IPS DF 4.7 (cell line): ENCODE measurements around the gene PPFIA2.

Experiments
- DNase-seq: peaks from one replicate; pipeline ENCODE4 v3.0.0-alpha.2; 2013; ENCODE audit warnings: low spot score; ENCODE audit errors: extremely low read depth

Gene PPFIA2

DNA sequence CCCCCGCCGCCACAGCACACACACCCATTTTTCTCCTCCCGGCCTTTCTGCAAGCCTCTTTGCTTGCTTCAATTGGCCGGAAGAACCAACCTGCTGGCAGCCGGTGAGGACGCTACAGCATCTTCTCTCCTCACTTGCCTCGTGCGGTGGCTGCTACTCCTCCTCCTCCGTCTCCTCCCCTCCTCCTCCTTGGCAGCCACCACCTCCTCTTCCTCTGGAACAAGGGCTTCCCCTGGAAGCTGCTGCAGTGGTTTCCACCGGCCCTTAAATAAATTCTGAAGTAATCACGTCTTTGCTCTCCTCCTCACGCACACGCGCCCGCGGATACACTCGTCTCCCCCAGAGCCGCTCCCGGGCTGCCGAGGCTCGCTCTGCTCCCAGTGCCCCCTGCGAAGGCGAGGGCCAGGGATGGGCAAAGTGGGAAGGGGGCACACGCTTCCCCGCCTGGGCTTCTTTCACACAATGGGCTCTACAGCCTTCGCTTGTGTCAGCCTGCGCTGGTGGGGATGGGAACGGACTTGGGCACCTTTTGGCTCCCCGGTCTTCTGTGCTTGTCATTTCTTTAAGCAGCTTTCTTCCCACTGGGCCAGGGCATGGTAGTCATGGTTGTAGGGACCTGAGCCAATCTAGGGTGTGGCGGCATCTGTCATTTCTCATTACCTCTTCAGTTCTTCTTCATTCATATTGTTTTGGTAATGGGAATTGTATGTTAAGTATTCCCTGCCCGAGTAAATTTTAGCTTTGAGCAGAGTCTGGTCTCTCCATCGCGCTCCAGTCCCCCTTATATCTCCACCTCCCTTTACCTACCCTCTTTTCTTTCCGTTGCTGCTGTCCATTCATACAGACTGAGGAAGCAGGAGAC, at the start of gene PPFIA2:
Gene PPFIA2, minus strand, starts transcription at position 161 of the 862 bp plus-strand sequence.
- no peak for DNase-seq

DNA sequence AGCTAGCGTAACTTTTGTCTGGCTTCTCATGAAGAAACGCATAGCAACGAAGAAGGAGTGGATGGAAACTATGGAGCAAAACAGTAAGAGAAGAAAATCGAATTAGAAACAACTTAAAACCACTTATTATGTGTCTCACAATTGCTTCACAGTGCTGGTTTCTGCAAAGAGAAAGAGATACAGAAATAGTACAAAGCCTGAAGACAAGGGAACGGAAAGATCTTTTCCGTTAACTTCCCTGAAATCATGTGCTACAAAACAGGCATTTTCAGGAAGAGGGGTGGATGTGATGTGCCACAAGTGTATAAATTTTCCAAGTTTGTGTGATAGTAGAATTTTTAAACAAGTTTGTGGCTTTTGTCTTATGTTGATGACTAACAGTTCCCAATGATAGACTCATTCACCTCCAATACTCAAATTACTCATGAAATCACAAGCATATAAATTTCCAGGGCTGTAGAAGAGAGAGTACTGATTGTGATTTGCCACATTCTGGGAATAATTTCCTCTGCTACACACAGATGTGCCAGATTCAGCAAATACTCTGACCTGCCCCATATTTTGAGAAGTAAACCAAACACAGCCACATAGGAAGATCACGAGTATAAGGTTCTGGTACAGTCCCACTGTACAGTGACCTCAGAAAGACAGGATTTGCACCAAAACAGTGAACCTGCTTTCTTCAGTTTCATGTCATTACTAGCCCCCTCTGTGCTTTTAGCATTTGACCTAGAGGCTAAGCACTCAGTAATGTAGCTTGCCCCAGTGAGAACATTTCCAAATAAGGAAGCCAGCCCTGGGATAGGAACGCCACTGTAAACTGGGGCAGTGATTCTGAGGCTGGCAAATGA, 41.4 kb upstream of the PPFIA2 start:
- no peak for DNase-seq

DNA sequence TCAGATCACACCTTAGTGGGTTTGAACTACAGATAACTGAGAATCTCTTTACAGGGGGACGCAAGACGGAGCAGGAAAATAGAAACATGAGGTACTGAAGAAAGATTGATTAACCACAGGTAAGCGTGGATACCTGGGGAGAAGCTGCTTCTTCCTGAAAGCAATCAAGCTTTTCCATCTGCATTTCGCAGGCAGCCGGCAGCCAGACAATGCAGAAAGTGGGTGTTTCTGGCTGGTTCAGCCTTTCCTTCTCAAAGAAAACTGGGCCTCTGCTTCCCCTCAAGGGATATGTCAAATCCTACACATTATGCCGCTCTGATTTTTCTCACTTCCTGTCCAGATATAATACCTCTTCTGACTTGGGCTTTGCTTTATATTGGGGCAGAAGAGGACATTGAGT, 39.1 kb upstream of the PPFIA2 start:
- no peak for DNase-seq

DNA sequence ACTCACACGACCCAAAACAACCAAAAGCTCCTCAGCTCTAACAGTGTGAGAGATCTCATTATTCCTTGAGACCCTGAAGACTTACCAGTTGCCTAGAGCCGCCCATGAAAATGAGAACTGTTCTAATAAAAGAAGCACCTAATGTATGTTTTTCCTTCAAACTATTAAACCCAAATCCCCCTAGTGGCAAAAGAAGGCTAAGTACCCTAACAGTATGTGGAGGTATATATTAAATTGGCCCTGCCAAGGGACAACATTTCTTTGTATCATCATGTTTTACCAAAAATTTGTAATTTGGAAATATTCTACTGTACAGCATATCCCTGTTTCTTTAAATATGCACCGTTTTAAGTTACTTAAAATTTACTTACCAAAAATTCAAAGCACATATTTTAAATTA, 38.0 kb upstream of the PPFIA2 start:
- no peak for DNase-seq

DNA sequence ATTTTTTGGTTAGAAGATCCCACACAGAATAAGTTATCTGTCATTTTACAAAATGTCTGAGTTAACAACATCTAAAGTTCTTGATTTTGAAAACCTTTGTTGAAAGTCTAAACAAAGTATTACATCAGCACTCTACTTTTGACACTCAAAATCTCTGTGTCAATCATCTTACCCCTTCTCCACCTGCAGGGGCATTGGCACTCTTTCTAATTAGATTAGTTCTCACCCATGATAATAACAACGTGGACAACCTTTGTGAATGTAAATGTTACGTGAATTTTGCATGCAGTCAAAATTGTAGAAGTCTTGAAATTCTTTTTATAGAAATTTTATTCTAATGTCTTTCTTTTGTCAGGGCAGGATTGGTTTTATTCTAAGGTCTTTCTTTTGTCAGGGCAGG, 33.5 kb upstream of the PPFIA2 start:
- DNase-seq, result no peak

DNA sequence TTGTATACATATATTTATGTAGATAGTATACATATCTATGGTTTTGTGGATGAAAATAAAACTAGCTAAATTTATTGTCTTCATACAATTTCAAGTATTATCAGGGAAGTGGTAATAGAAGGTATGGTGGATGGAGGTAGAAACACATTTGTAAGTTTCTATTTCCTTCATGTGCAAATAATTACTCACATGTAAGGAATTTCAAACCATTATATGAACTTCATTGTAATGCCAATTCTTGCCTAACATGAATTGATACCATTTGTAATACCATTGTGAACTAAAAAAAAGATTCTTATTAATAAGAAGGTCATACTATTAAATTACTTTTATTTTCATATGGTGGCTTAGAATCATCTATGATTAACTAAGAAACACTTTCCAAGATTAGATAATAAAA, 20.1 kb upstream of the PPFIA2 start:
- no peak for DNase-seq

DNA sequence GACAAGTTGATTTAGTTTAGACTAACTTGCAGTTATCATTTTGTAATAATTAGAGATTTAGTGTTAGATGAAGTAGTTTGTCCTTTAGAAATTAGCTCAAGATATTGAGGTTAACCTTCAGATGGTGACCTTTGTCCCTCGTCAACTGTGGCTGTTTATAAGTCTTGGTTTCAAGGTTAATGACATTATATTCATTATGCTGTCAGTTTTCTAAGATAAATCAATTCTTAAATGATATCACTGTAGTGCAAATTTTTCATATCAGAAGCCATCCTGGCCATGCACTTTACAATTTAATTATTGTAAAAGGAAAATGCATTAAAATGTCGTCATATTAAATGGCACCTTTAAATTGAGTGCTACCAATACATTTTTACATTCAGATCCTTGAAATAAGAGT, 19.6 kb upstream of the PPFIA2 start:
- no peak for DNase-seq

DNA sequence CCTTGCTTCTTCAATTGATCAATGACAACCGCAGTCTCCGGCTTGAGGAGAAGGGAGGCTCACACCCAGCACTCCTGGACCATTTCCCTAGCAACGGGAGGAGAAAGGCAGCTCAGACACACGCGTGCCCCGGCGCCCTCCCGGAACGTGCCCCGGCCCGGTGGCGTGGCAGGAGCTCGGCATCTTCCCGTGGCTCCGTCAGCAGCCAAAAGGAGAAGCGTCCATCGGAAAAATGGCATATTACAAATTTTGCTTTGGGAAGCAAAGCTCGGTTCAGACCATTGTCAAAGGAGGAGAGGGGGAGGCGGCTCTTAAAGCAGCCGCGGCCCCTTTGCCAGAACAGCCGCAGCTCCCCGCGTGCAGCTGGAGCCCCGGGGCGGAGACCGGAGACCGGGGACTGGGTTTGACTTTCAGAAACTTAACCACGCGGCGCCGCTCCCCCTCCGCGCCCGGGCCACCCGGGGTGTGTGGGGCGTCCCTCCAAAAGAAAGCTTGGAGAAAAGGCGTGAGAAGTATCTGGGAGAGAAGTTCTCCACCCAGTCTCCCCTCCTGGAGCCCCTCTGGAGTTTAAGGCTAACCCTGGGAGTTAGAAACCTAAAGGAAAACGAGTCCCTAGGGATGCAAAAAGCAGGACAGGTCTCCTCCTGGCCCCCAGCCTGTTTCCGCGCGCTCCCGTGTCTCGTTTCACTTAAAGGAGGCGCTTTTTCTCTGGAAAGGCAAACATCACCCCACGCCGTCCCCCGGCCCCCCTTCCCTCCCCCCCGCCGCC, 545 bp downstream of the PPFIA2 start:
- no peak for DNase-seq

DNA sequence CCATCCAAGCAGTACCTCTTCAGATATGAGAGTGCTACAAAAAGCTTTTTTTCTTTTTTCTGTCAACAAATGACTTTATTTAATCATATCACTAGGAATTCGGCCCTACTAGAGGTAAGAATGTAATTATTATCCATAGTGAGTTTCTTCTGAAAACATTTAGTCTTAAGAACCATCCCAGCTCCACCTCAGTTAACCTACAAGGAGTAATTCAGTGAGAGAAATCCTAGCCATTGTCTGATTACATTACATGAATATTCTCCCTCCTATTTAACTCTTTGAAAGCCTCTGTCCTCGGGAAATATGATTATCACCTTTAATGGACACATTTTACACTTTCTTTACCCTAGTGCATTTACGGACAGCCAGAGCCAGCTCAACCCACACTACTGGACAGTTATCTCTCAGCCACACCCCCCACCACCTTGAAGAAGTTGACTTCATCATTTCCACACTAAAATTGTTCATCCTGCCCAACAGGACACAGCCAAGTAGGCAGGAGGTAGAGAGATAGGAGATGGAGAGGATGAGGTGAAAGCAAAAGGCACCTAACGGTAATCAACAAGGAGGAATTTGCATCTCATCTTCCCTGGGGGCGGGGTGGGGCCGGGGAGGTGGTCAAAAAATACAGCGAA, 1.3 kb downstream of the PPFIA2 start:
- DNase-seq, result no peak

DNA sequence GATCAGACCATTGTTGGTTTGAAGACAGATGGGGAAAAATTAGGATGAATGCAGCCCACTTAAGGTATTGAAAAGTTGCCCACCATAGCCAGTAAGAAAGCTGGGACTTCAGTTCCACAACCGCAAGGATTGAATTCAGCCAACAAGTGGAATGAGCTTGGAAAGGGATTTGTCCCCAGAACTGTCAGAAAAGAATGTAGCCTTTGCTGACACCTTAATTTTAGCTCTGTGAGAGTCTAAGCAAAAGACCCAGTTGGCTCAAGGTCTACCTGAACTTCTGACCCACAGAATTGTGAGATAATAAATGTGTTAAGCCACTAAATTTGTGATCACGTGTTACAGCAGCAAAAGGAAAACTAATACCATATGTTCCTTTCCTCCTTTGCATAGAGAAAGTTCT, 29.4 kb downstream of the PPFIA2 start:
- DNase-seq, result no peak

DNA sequence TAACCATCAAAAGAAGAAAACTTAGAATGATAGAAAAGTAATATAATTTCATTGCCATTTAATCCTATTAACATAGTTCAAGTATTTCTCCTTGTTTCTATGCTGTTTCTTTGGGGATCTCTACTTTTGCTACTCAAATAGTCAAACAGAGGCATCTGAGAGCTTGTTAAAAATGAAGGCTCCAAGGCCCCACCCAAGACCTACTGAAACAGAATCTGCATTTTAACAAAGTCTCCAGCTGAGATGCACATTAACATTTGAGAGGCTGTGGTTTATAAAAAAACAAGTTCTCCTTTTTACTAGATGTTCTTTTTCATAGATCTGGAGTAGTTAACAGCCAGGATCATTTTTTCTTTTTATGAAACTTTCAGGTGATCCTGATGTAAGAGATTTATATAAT, 31.8 kb downstream of the PPFIA2 start:
- DNase-seq, result no peak

DNA sequence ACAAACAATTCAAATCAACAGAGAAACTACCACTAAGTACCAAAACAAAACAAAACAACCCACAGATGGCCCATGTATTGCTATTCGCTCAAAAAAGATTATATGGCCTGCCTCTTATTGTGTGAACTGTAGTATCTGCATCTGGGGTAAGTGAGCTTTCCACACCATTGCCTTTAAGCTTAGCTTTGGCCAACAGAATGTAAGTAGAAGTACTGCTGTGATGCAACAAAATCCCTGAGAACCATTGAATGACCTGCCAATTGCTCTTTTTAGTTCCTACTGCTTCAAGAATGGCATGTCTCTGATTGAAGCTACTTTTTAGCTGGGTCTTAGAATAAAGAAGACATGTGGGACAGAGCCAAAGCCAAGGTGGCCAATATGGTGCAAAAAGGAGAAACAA, 32.5 kb downstream of the PPFIA2 start:
- DNase-seq, result no peak

DNA sequence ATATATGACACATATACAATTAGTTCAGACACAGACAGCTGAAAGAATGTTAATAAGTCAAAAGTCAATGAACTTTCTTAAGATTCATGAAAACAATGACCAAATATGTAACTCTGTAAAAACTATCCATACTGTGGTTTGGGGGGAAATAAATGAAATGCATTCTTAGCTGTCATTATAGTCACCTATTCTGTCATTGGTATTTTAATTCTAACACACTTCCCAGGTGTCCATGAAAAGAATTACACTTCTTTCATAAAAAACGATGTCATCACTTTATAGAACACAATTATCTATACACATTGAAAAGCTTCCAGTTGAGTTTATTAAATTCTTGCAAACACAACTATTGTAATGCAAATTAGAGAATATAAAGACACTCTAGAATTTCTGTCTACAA, 35.8 kb downstream of the PPFIA2 start:
- no peak for DNase-seq

DNA sequence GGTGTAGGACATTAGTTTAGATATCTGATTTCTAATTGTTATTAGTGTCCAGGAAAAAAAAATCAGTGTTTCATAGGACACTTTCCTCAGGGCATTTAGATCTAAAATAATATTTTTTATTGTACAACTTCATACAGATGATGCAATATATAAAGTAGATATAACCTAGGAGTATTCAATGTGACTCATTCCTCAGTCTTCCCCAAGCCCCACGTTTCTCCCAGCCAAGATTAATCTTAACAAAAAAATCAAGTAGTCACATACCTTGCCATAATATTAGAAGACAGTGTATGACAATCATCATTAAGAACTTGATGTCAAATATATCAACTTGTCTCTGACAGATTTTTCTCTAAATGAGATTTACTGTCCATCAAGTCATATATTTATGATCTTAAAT, 37.1 kb downstream of the PPFIA2 start:
- DNase-seq, result no peak

DNA sequence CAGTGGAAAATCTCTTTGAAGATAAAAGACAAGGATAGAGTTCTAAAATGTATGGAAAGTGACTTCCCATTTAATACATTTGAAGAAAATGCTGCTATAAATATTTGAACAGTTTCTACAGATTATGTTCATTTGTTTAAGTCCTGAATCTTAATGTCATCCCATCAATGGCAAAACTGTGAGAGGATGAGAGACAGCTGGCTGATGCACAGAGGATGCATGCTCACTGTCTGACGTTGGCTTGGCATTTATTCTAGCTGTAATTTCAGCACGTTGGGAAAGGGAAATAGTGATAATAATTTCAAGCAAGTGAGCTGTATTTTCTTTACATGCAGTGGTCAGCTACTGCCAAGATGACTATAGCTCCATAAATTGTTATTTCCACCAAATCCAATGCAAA, 40.5 kb downstream of the PPFIA2 start:
- no peak for DNase-seq

DNA sequence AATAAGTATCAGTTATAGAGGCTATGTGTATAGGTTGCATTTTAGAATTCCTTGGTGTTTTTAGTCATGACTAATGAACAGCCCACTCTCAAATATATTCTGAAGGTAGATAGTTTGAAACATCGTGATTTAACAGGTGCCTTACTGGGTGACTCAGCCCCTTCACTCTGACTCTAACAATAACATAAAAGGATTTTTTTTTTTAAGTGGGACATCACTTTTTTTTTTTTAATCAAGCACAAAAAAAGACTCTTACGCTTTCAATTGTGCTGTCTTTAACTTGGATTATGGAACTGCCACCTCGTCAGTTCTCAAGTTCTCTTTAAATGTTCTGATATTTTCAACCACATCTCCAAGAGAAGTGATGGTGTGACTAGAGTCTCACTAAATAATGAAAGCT, 46.6 kb downstream of the PPFIA2 start:
- no peak for DNase-seq

DNA sequence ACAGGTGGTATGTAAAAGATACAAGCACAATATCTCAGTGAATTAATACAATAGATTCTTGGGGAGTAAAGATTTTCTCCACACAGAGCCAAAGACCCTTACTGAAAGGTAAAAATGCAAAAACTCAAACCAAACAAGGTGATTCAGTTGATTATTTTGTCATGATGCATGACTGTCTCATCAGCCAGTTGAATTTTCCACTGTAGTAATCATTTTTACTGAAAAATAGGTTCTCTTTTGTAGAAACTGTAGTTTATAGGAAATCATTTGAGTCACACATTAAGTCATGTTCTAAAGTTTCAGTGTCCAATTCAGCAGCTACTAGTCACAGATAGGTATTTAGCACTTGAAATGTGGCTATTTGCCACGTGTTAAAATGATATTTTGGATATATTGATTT, 53.6 kb downstream of the PPFIA2 start:
- DNase-seq, result no peak

DNA sequence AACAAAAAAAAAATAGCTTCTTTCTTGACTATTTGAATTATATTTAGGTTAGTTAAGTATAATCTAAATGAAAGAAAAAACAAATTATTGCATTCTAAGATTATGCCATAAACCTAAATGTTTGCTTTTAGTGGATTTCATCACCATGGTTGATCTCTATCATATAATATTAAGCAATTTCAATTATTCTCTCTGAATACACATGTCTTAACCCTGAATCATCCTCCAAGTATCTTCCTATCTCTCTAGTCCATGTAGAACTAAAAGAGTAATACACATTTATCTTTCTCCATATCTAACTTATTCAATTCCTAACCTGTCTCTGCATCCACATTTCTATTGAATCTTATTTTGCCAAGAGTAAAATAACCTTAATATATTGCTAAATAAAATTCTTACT, 59.6 kb downstream of the PPFIA2 start:
- DNase-seq, result no peak

DNA sequence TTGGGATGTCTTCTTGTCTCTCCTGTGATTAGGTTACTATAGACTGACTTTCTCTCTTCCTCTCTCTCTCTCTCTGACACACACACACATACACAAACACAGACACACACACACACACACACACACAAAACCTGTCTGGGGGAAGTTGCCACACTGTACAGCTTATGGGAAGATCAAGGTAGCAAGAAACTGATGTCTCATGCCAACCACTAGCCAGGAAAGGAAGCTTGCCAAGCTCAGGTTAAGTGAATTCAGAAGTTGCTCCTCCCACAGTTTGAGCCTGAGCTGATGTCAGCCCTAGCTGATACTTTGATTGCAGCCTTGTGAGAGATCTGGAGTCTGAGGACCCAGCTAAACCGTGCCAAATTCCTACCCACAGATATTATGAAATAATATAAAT, 67.1 kb downstream of the PPFIA2 start:
- DNase-seq, result no peak

DNA sequence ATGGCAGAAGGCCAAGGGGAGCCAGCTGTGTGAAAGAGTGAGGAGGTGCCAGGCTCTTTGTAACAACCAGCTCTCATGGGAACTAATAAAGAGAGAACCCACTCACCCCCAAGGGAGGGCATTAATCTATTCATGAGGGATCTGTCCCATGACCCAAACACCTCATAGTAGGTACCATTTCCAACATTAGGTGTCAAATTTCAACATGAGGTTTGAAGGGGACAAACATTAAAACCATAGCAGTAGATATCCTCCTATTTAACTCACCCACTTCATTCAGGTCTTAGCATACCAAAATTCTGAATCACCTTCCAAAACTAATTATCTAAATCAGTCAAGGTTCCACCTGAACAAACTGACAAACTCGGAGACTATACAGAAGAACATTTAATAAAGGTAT, 75.3 kb downstream of the PPFIA2 start:
- no peak for DNase-seq

DNA sequence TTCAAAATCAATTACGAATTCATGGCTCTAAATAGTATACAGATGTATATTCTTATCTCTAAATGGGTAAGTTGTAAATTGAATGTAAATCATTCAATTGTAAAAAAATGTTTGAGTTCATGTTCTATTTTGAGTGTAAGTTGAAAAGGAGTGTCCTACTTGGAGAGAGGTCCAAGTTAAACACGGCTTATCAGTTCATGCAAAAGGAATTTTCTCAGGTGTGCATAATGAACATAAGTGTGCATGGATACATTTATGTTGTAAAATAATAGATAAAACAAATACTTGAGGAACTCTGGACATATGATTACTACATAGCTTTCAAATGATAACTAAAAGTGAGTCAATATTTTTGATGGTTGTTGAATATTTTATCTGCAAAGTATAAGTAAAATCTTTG, 79.5 kb downstream of the PPFIA2 start:
- no peak for DNase-seq
